CD14-positive monocyte (primary cell): ENCODE measurements around the gene ESD. TPM values are rescaled to one million over a fixed set of nuclear protein-coding genes. Genes with fewer than 3 reads are reported as not detected.
A peak's percentile ranks its signal among the peaks of the same experiment; 100 is the strongest.

ENCODE experiments used
- DNase-seq, 3 donors: peaks; one replicate each; pipeline ENCODE4 v3.0.0-alpha.2; 2011 to 2022
- H2AFZ ChIP-seq: 2 replicates; pipeline ENCODE4 v1.6.0; 2012; ENCODE audit warnings: mild to moderate bottlenecking, low read depth, low read length, inconsistent platforms; ENCODE audit not compliant: insufficient read depth, poor library complexity, severe bottlenecking
- H3K27ac ChIP-seq, 2 donors: 1 replicate in 1 of 2; 2 replicates in 1 of 2; pipeline ENCODE4 v1.5.1; 2012 to 2013; ENCODE audit warnings: low read length in 2 of 2, control low read depth in 1 of 2, inconsistent platforms in 1 of 2, low read depth in 1 of 2, mild to moderate bottlenecking in 1 of 2
- H3K27me3 ChIP-seq, 2 donors: one replicate each; pipeline versions ENCODE4 v1.6.0 to v1.6.1; 2011 to 2013; ENCODE audit warnings: low read length in 2 of 2; ENCODE audit not compliant: control insufficient read depth in 2 of 2, insufficient read depth in 2 of 2
- H3K36me3 ChIP-seq, 2 donors: replicated peaks in 1 of 2; 1 replicate in 1 of 2; 2 replicates in 1 of 2; pipeline versions ENCODE4 v1.5.1 to v1.6.1; 2012 to 2013; ENCODE audit warnings: low read length in 2 of 2, control low read depth in 1 of 2, inconsistent platforms in 1 of 2, mild to moderate bottlenecking in 1 of 2; ENCODE audit not compliant: insufficient read depth in 2 of 2, control insufficient read depth in 1 of 2
- H3K4me1 ChIP-seq, 2 donors: 1 replicate in 1 of 2; 2 replicates in 1 of 2; pipeline versions ENCODE4 v1.5.1 to v1.6.1; 2012 to 2013; ENCODE audit warnings: low read length in 2 of 2, control low read depth in 1 of 2, inconsistent platforms in 1 of 2, mild to moderate bottlenecking in 1 of 2, moderate library complexity in 1 of 2; ENCODE audit not compliant: insufficient read depth in 2 of 2, control insufficient read depth in 1 of 2
- H3K4me2 ChIP-seq: replicated peaks from 2 replicates; pipeline ENCODE3; 2012; ENCODE audit warnings: low read length, moderate library complexity, mild to moderate bottlenecking; ENCODE audit not compliant: poor library complexity, severe bottlenecking; ENCODE audit errors: extremely low read depth
- H3K4me3 ChIP-seq, 3 experiments: fragments of 200-600 bp in 1 of 3; sonication (generic) in 1 of 3; replicated peaks in 1 of 3; 1 replicate in 2 of 3; 2 replicates in 1 of 3; pipeline ENCODE4 v1.5.1; 2011 to 2013; ENCODE audit warnings: low read length in 3 of 3, mild to moderate bottlenecking in 3 of 3, control low read depth in 2 of 3, low read depth in 2 of 3, inconsistent platforms in 1 of 3, moderate library complexity in 1 of 3
- H3K79me2 ChIP-seq: 2 replicates; pipeline ENCODE4 v1.6.0; 2012; ENCODE audit warnings: mild to moderate bottlenecking, control low read depth, inconsistent platforms, low read length, moderate library complexity; ENCODE audit not compliant: insufficient read depth
- H3K9ac ChIP-seq: 2 replicates; pipeline ENCODE4 v1.6.0; 2017; ENCODE audit warnings: low read length, mild to moderate bottlenecking; ENCODE audit not compliant: insufficient read depth, poor library complexity, severe bottlenecking
- H3K9me3 ChIP-seq, 2 donors: replicated peaks in 1 of 2; 1 replicate in 1 of 2; 2 replicates in 1 of 2; pipeline versions ENCODE4 v1.5.1 to v1.6.1; 2012 to 2013; ENCODE audit warnings: low read length in 2 of 2, control low read depth in 1 of 2; ENCODE audit not compliant: control insufficient read depth in 1 of 2, insufficient read depth in 1 of 2
- H4K20me1 ChIP-seq: 2 replicates; pipeline ENCODE4 v1.6.0; 2012; ENCODE audit warnings: mild to moderate bottlenecking, low read length, control low read depth, moderate library complexity; ENCODE audit not compliant: insufficient read depth
- H3K27ac Mint-ChIP-seq, 7 donors: one replicate each; pipeline ENCODE4 v1.8.0; 2020; ENCODE audit warnings: mild to moderate bottlenecking in 7 of 7, mixed read lengths in 7 of 7, moderate library complexity in 6 of 7, inconsistent platforms in 2 of 7
- H3K27me3 Mint-ChIP-seq, 3 donors: one replicate each; pipeline ENCODE4 v1.8.0; 2021 to 2022; ENCODE audit warnings: low read depth in 3 of 3, mild to moderate bottlenecking in 3 of 3, mixed read lengths in 3 of 3, moderate library complexity in 3 of 3, inconsistent platforms in 1 of 3
- H3K36me3 Mint-ChIP-seq, 2 donors: one replicate each; pipeline ENCODE4 v1.8.0; 2020; ENCODE audit warnings: mixed read lengths in 2 of 2, inconsistent platforms in 1 of 2, mild to moderate bottlenecking in 1 of 2
- H3K4me1 Mint-ChIP-seq: one replicate; pipeline ENCODE4 v1.8.0; 2020; ENCODE audit warnings: mild to moderate bottlenecking, mixed read lengths
- H3K4me3 Mint-ChIP-seq, 2 donors: one replicate each; pipeline ENCODE4 v1.8.0; 2020; ENCODE audit warnings: mild to moderate bottlenecking in 2 of 2, mixed read lengths in 2 of 2, moderate library complexity in 1 of 2
- H3K9me3 Mint-ChIP-seq, 7 donors: one replicate each; pipeline ENCODE4 v1.8.0; 2020 to 2022; ENCODE audit warnings: mixed read lengths in 7 of 7, mild to moderate bottlenecking in 6 of 7, moderate library complexity in 6 of 7, inconsistent platforms in 2 of 7
- WGBS: methylation state at CpG from one replicate; pipeline ENCODE4 v1.1.5; 2013; ENCODE audit warnings: missing lambda C conversion rate; ENCODE audit not compliant: insufficient coverage; 5-methylcytosine and 5-hydroxymethylcytosine counted together
- intact Hi-C, 2 donors: fragments of 100-400 bp; cut with micrococcal nuclease; formaldehyde crosslinking; loops; one replicate each; pipeline versions ENCODE4 v1.15.0 to v1.15.1; 2023
- polyA minus RNA-seq: library from RNA; depleted of rRNA, polyadenylated mRNA; stranded (reverse); fragments of >200 nt; gene quantifications from 2 replicates; pipeline ENCODE4 v1.2.3, GENCODE V29; 2012
- polyA plus RNA-seq, 3 donors: library from polyadenylated mRNA; depleted of rRNA in 1 of 3; unstranded in 2 of 3; stranded (reverse) in 1 of 3; fragments of 300-500 nt in 2 of 3; fragments of >200 nt in 1 of 3; fragmentation: Illumina TruSeq in 2 of 3; gene quantifications; 1 replicate in 2 of 3; 2 replicates in 1 of 3; pipeline ENCODE4 v1.2.3, GENCODE V29; 2012 to 2021
- total RNA-seq, 12 experiments: library from RNA in 1 of 12; stranded (reverse) in 1 of 12; fragments of 120-200 nt in 1 of 12; gene quantifications; one replicate each; pipeline ENCODE4 v1.2.4 and lab custom pipeline; 2013 to 2026; ENCODE audit warnings: mixed read lengths in 6 of 12, inconsistent platforms in 1 of 12
- TF ChIP-seq, protein P1 (sequence below): fragments of 200-600 bp; IDR thresholded peaks from one replicate; pipeline ENCODE4 v1.8.0; 2022; ENCODE audit warnings: antibody characterized with exemption, mild to moderate bottlenecking

Gene ESD
- total RNA-seq (2013) = 105 TPM
- polyA plus RNA-seq (100 to 1,000 TPM in 2 of 3 donors, 10 to 100 TPM in 1; 46.8 to 147 (median 139) TPM), polyA minus RNA-seq (19.5 and 27.7 TPM in 2 replicates), total RNA-seq (lab: John Stamatoyannopoulos, UW) (31.0 to 70.8 (median 56.4) reads per million in 11 experiments)

- peak within 1 kb of the TSS; percentile 77 for H3K4me2 ChIP-seq
- H3K9ac ChIP-seq = peak within 1 kb of the TSS; percentile 93
- TF ChIP-seq, protein P1, sequence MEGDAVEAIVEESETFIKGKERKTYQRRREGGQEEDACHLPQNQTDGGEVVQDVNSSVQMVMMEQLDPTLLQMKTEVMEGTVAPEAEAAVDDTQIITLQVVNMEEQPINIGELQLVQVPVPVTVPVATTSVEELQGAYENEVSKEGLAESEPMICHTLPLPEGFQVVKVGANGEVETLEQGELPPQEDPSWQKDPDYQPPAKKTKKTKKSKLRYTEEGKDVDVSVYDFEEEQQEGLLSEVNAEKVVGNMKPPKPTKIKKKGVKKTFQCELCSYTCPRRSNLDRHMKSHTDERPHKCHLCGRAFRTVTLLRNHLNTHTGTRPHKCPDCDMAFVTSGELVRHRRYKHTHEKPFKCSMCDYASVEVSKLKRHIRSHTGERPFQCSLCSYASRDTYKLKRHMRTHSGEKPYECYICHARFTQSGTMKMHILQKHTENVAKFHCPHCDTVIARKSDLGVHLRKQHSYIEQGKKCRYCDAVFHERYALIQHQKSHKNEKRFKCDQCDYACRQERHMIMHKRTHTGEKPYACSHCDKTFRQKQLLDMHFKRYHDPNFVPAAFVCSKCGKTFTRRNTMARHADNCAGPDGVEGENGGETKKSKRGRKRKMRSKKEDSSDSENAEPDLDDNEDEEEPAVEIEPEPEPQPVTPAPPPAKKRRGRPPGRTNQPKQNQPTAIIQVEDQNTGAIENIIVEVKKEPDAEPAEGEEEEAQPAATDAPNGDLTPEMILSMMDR = no peak
- H3K9me3 ChIP-seq = no peaks in the 10 kb centered on the region
- Mint-ChIP-seq H3K27me3 (peaks cover 0 to 2% (median 1%) of the 10 kb centered on the region in 3 donors), H3K4me1 (peaks cover 42% of the 10 kb centered on the region), H3K27ac (peak within 1 kb of the TSS; percentile 95 to 99 (median 98)), H3K9me3 (no peaks in the 10 kb centered on the region), H3K36me3 (peaks cover 4 to 5% of the 10 kb centered on the region in 2 donors), H3K4me3 (peak within 1 kb of the TSS; percentile 99 to 100)
- intact Hi-C loops = no loop called here
- H3K27ac ChIP-seq = peak within 1 kb of the TSS; percentile 86 to 94
- peaks cover 49% of the 10 kb centered on the region for H3K79me2 ChIP-seq
- 1% methylated on average over 73 of the region's 77 CpGs for WGBS
- H3K36me3 ChIP-seq = peaks cover 6 to 7% of the 10 kb centered on the region in 2 donors
- peak within 1 kb of the TSS; percentile 56 to 91 (median 82) for H3K4me3 ChIP-seq
- no peaks in the 10 kb centered on the region for H4K20me1 ChIP-seq
- DNase-seq = peak; percentile 72 to 81 (median 76)
- H3K27me3 ChIP-seq = no peaks in the 10 kb centered on the region
- H2AFZ ChIP-seq = peak within 1 kb of the TSS; percentile 92
- H3K4me1 ChIP-seq = peaks cover 15 to 20% of the 10 kb centered on the region in 2 donors
These were observed at the start of gene ESD for GRCh38 chr13:46796515-46797474. Gene ESD, minus strand, starts transcription at chr13:46797161. Its CDS starts 5,748 bp downstream, at chr13:46791413.

GRCh38 chr13:46846726-46847125, 49.8 kb upstream of the ESD start:
- TF ChIP-seq, protein P1 = no peak
- H4K20me1 ChIP-seq = no peaks in the 10 kb centered on the region
- intact Hi-C loops = no loop called here
- no peak for DNase-seq
- Mint-ChIP-seq H3K4me3 (no peak overlapping the region), H3K4me1 (peaks cover 2% of the 10 kb centered on the region), H3K36me3 (no peaks in the 10 kb centered on the region), H3K27ac (no peak overlapping the region), H3K27me3 (peaks cover 0 to 2% (median 0%) of the 10 kb centered on the region in 3 donors), H3K9me3 (peaks cover 0 to 2% (median 0%) of the 10 kb centered on the region in 7 donors)
- no peaks in the 10 kb centered on the region for H3K36me3 ChIP-seq
- H3K4me2 ChIP-seq = no peak overlapping the region
- no peaks in the 10 kb centered on the region for H3K79me2 ChIP-seq
- H3K27ac ChIP-seq = no peak overlapping the region
- 90% methylated on average over 2 of the region's 2 CpGs for whole genome bisulfite sequencing
- no peak overlapping the region for H2AFZ ChIP-seq
- peaks cover 3 to 5% of the 10 kb centered on the region in 2 donors for H3K4me1 ChIP-seq
- no peak overlapping the region for H3K4me3 ChIP-seq
- no peaks in the 10 kb centered on the region for H3K9me3 ChIP-seq
- no peak overlapping the region for H3K9ac ChIP-seq
- no peaks in the 10 kb centered on the region for H3K27me3 ChIP-seq
